Activated T-helper 1 cell treated with anti-CD3 and anti-CD28 coated beads, Interleukin-2, amount 50 U/mL, for 16 hours (primary cell): ENCODE results near the gene NMRAL1.

ENCODE experiments used
- DNase-seq, 2 donors: peaks; one replicate each; pipeline ENCODE4 v3.0.0-alpha.2; 2020; ENCODE audit warnings: low read depth in 1 of 2, low spot score in 1 of 2

The NMRAL1 gene

DNA sequence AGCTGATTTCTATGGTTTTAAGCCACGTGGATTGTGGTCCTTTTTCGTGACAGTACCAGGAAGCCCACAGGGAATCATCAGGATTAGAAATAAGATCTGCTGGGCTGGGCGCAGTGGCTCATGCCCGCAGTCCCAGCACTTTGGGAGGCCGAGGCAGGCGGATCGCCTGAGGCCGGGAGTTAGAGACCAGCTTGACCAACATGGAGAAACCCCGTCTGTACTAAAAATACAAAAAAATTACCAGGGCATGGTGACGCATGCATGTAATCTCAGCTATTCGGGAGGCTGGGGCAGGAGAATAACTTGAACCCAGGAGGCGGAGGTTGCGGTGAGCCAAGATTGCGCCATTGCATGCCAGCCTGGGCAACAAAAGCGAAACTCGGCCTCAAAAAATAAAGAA, 6.5 kb downstream of the NMRAL1 start:
- no peak for DNase-seq

- DNase-seq, result peak; percentile 41 to 49
Measured at GRCh38 chr16:4465977-4466779, 8.2 kb downstream of the NMRAL1 start.

- no peak for DNase-seq
Measured at GRCh38 chr16:4463522-4464163, 10.8 kb downstream of the NMRAL1 start.

- no peak for DNase-seq
Measured at GRCh38 chr16:4461250-4462085, 13.0 kb downstream of the NMRAL1 start.

DNA sequence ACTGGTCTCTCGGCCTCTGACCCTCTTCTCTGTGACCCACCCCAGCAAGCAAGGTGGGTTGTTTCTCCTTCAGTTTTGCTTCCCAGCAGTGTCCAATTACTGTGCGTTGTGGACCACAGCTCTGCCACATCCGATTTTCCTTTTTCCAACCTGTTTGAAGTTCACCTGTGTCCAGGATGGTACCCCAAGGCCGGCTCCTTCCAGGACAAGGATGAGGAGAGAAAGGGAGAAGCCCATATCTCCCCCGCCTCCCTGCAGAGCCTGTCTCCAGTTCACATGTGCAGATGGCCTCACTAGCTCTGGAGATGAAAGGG, 13.5 kb downstream of the NMRAL1 start:
- DNase-seq, result no peak

- no peak for DNase-seq
Measured at GRCh38 chr16:4455951-4456350, 18.5 kb downstream of the NMRAL1 start.

GRCh38 chr16:4455081-4455480, 19.3 kb downstream of the NMRAL1 start:
- no peak for DNase-seq

DNA sequence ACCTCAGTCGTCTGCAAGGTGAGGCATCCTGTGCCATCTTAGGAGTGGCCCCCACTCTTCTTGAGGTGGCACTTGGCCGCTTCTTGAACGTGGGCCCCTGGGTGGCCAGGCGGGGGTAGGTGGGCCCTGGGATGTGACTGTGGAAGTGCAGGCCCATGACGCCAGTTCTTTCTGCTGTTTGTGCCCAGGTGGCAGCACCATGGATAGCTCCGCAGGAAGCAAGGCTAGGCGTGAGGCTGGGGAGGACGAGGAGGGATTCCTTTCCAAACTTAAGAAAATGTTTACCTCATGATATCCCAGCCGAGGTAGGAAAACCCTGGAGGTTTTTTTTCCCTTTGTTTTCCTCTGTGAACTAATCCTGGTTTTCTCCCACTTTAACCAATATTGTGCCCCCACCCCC, 19.8 kb downstream of the NMRAL1 start:
- DNase-seq, result no peak

GRCh38 chr16:4452674-4453073, 21.8 kb downstream of the NMRAL1 start:
- DNase-seq, result no peak

DNA sequence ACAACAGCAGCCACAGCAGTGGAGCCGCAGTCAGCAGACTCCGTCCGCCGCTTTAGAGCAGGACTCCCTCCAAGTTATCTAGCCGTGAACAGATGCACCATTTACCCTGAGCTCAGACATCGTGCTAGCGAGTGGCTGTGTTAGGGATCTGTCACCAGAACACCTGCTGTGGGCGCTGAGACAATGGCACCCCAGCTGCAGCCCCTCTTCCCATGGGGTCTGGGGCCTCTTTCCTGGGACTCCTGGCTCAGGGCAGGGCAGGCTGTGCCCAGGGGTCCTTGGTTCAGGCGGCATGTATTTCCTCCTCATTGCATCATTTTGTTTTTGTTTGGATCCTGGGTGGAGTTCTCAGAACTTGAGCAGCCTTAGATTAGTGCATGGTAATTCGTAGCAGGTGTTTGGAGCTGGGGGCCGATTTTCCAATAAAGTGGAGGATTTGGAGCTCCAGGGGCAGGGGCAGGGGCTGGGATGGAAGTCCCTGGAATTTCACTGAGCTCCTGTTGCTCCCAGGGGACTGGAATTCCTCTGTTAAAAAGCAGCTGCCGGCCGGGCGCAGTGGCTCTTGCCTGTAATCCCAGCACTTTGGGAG, 23.4 kb downstream of the NMRAL1 start:
- DNase-seq, result no peak

DNA sequence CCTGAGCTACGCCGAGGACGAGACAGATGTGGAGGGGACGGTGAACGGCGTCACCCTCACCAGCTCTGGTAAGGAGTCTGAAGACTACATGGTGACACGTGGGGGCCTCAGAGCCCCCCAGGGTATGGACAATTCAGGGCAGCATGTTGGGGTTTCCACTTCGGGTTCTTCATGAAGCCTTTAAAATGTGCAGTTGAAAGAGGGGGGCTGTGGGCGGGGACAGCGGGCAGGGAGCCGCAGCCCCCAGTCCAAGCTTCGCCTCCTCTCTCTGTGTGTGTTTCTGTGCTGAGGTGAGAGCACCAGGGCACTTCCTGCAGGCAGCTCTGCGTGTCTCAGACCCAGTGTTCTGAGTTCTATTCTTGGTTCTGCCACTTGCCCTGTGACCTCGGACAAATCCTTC, 24.0 kb downstream of the NMRAL1 start:
- no peak for DNase-seq

- no peak for DNase-seq
Measured at GRCh38 chr16:4443986-4444385, 30.4 kb downstream of the NMRAL1 start.

GRCh38 chr16:4443271-4443670, 31.2 kb downstream of the NMRAL1 start:
- no peak for DNase-seq

GRCh38 chr16:4442371-4442770, 32.1 kb downstream of the NMRAL1 start:
- no peak for DNase-seq

- DNase-seq, result no peak
Measured at GRCh38 chr16:4437366-4437765, 37.1 kb downstream of the NMRAL1 start.

DNA sequence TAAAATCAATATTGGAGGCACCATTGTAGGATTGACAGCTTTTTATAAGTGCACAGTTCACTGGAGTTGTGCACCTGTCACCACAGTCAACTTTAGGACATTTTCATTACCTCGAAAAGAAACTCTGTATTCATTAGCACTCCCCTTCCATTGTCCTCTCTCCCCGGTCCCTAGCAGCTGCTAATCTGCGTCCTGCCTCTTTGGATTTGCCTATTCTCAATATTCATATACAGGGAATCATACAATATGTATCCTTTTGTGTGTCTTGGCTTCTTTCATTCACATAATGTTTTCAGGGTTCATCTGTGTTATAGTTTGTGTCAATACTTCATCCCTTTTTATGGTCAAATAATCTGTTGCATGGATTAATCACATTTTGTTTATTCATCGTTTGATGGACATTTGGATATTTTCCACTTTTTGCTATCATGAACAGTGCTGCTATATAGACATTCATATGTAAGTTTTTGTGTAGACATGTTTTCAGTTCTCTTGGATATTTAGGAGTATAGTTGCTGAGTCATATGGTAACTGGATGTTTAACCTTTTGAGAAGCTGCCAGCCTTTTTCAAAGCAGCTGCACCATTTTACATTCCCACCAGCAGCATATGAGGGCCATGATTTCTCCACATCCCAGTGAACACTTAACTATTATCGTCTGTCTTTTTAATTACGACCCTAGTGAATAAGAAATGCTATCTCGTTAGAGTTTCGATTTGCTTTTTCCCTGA, 38.9 kb downstream of the NMRAL1 start:
- DNase-seq, result no peak

DNA sequence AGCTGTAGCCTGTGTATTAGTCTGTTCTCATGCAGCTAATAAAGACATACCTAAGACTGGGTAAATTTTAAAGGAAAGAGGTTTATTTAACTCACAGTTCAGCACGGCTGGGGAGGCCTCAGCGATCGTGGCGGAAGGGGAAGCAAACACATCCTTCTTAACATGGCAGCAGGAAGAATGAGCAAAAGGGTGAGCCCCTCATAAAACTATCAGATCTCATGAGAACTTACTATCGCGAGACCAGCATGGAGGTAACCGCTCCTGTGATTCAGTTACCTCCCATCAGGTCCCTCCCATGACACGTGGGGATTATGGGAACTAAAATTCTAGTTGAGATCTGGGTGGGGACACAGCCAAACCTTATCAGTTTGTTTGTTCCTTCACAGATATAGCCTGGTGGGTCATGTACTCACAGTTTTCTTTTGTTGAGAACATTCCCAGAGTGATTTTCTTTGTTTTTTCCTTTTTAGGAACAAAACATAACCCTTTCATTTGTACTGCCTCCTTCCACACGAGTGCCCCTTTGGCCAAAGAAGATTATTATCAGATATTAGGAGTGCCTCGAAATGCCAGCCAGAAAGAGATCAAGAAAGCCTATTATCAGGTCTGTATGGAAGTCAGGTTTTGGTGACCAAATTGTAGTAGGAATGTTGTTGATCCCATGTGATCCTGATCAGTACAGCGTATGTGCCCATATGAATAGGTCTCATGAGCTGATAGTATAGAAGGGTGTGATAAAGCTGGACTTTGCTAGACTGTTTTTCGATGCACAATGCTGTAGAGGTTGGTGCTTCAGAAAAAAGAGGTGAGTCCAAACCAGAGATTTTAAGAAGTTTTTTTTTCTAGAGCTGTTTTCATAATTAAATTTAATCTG, 40.3 kb downstream of the NMRAL1 start:
- DNase-seq, result no peak

DNA sequence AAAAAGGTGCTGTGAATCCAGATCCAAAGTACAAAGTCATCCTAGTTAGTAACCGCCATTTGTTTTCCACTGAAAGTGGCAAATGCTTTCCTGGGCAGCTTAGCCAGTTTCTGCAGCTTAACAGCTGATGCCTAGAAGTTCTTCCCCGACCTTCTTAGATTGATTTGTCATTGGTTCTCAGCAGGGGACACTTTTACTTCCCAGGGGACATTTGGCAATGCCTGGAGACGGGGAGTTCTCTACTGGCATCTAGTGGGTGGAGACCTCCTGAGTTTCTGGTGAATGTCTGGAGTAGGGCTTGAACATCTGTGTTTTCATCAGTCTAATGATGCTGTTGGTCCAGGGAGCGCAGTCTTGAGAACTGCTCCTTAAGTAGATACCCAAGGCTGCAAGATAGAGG, 41.2 kb downstream of the NMRAL1 start:
- DNase-seq, result no peak

GRCh38 chr16:4431023-4431422, 43.4 kb downstream of the NMRAL1 start:
- no peak for DNase-seq

DNA sequence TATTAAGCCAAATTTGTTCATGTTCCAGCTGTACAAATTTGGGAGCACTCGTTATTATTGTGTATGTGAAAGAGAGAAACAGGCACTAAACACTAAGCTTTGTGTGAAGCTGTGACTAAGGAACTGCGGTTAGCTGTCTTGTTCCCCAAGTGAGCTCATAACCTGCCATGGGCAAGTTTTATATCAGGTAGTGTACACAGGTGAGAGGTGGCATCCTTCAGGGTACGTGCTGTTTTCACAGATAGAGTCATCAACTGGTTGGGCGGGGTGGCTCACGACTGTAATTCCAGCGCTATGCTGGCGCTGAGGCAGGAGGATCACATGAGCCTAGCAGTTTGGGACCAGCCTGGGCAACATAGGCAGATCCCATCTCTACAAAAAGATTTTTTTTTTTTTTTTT, 45.9 kb downstream of the NMRAL1 start:
- DNase-seq, result no peak
